Measurements from ENCODE around the gene SLX4IP.
"Not testable (repeated sequence)": the region's sequence is repeated elsewhere in the genome, so short reads cannot be mapped to it uniquely, and the experiment has no call there.

SLX4IP gene

DNA sequence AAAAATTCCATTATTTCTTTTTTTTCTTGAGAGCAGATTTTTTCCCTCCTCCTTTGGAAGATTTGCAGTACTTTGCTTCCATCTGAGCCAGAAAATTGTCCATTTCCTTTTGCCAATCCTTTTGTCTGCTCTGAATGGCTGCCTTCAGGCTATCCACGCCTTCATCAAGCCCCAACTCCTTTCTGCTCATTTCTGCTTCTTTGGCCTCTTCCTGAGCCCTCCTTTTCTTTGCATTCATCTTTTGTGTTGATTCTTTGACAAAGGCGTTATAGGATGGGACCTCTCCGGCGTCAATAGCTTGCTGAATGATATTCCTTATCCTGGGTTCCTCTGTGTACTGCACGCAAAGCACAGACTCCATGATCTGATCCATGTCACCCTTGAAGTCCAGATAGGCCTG, 178.3 kb downstream of the SLX4IP start:
- DNase-seq, result not testable (repeated sequence)

DNA sequence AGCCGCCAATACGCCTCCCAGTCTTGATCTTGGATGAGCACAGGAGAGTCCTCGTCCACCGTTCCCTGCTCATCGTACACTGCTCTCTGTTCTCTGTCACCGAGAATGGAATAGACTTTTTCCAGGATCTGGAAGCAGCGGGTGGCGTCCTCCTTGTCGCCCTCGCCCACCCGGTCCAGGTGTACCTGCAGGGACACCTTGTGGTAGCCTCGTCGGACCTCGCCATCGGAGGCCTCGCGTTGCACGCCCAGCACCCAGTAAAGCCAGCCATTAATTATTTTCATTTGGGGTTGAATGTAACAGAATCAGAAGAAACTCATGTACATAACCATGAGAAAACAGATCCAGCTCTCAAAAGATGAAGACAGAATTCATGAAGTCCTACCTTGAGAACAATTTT, 178.8 kb downstream of the SLX4IP start:
- no peak for DNase-seq

DNA sequence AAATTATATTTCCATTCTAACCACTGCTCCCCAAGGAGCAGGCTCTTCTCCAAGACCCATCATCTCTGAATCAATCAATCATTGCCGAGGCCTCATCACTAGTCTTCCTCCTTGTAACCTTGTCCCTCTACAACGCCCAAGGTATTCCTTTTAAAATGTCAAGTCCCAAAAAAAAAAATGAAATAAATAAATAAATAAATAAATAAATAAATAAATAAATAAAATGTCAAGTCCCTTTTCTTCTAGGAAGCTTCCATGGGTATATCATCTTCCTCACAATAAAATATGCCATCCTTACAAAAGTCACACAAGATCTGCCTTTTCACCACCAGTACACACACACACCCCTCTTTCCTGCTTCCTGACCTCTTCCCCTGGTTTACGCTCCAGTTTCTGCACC, 181.1 kb downstream of the SLX4IP start:
- DNase-seq, result no peak

DNA sequence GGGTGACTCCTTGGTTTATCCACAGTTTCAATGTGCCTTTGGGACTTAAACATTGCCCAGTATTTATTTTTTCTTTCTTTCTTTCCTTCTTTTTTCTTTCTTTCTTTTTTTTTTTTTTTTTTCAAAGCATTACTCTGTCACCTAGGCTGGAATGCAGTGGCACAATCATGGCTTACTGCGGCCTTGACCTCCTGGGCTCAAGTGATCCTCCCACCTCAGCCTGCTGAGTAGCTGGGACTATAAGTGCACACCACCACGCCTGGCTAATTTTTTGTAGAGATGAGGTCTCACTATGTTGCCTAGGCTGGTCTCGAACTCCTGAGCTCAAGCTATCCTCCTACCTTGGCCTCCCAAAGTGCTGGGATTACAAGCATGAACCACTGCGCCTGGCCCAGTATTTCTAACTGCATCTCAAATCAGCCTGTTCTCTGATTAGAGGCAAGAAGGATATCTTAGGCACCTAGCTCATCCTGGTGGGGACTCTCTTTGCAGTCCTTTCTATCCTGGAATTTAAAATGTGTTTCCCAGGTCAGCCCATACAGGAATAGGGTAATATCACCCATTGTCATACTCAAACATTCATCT, 182.5 kb downstream of the SLX4IP start:
- not testable (repeated sequence) for DNase-seq

DNA sequence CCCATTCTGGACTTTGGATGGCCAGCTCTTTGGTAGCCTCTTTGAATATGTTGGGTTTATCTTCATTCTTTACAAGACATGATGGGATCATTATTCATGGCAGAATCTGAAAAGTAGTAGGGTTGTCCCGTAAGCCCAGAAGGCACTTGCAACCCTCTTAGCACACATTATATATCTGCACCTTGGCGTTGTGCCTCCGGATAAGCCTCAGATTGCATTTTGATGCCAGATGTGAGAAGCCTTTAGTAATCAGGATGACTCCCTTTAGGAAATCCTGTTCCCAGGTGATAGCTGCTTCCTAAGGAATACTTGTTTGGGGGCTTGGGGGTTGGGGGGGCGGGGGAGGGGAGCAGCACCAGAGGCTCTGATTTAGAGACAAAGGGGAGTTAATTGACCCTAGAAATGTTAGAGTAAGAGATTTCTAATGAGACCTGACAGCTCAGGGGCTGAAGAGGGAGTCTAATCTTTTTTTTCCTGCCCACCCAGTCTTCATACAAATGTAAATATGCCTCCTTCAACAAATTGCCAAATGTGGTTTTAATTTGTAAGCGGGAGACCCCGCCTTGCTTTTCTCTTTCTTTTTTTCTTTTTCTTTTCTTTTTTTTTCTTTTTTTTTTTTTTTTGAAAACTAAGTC, 183.6 kb downstream of the SLX4IP start:
- no peak for DNase-seq

DNA sequence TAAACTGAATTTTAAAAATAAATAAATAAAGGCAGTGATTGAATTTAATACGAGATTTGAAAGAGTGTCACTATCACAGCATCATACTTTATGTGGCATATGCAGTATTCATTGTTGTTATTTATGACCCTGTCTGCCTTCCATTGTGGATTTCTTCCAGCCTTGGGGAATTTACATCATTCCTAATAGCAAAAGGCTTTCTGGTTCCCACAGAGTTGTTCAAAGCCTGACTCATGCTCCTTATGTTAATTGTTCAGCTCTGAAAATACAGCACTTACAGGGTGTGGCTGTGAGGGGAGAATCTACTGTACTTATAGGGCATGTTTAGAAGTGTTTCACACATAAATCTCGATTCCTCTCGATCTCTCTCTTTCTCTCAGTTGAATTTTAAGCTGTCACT, 184.3 kb downstream of the SLX4IP start:
- peak; percentile 34 for DNase-seq

DNA sequence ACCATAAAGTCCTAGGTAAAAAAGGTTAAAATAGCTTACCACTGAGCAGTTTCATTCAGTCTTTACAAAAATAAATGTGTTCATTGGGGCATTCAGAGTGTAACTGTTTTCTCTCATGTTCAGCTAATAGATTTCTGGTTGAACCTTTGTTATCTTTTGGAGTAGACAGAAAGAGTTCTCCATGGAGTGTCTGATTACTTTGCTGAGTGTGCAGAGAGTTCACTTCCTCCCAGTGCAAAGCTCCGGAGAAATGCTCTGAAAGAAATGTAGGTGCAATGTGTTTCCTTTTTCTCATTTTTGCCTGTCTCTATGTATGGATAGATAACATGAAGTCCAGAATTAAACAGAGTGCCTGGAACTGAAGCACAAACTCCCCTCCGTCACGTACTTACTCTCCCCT, 186.0 kb downstream of the SLX4IP start:
- DNase-seq, result no peak

DNA sequence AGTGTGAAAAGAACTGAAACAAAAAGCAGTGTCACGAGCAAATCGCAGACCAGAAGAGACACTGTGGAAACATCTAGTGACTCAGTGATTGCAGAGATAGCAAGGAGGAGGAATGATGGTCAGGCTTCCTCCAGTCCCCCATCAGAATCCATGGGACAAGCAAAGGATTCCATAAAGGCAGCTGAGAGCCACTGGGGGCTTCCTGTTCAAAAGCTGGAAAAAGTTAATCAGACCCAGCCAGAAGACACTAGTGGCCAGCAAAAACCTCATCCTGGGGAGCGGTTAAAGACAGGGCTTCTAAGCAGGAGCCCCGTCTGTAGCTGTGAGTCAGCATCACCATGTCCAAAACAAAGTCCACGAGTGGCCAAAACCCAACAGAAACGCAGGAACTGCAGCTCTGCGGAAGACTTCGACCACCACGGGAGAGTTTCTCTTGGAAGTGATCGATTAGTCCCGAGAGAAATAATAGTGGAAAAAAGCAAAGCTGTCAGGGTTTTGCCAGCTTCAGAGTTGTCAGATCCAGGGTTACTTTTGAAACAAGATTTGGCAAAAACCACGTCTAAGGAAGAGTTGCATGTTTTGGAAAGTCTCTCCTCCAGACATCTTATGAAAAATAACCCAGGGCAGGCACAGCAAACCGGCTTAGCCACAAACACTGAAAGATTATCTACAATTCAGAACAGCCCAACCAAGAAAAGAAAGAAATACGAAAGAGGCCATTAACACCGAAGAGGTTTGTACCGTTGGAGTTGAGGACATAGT, 187.7 kb downstream of the SLX4IP start:
- no peak for DNase-seq

DNA sequence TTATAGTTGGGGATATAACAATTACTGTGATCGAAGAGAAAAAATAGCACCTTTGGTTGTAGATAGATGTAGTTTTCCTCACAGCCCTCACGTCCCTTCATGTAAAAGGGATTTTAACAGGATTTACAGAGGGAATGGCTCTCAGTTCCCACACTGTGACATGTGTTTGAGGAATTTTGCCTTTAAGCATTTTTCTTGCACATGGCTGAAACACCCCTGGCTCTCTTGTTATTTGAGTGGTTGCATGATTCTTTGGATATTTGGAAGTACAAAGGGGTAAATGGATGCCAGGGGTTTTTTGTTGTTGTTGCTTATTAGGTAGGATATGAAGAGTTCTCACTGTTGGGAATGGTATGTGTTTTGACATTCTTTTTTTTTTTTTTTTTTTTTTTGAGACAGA, 190.5 kb downstream of the SLX4IP start:
- no peak for DNase-seq

DNA sequence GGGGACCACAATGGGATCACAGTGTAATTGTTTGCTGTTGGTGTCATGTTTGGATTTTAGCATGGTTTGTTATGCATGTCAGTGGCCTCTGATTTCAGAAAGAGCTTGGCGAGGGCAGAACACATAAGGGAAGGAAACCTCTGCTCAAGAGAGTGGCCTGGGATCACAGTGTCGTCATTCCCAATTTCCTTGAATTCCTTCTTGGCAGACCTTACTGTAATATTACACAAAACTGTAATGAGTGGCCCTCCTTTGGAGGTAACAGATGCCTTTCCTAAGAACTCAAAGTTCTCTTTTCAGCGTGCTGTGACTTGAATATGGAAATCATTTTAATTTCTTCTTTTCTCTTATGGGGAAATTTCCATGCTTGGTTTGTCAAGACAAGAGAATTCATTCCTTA, 191.8 kb downstream of the SLX4IP start:
- no peak for DNase-seq

DNA sequence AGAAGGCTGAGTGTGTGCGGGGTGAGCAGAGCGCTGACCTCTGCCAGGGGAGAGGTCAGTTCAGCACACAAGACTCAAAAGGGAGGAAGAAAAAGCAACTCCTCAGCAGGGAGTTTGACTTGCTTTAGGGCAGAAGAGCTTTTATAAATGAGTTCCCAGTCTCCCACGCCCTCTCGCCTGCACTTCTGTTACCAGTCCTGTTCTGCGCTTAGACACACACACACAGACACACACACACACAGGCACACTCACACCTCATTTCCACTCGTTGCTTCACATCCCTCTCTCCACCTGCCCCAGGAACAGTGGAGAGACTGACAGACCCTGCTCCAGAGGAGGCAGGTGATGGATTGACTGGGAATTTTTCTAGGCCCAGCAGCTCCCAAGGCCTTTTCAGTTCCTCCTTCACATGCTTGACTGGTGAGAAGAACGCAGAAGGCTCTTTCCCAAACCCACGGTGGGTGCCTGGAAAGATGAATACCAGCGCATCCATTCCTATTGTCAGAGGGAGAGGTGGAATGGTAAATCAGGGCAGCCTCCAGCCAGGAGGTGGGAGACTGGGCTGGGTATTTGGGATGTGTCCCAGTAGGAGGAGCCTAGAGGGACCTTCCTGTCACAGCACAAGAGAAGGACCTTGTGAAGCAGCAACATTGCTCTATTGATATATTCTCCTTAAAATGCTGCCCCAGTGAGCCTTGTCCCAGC, 195.0 kb downstream of the SLX4IP start:
- no peak for DNase-seq

DNA sequence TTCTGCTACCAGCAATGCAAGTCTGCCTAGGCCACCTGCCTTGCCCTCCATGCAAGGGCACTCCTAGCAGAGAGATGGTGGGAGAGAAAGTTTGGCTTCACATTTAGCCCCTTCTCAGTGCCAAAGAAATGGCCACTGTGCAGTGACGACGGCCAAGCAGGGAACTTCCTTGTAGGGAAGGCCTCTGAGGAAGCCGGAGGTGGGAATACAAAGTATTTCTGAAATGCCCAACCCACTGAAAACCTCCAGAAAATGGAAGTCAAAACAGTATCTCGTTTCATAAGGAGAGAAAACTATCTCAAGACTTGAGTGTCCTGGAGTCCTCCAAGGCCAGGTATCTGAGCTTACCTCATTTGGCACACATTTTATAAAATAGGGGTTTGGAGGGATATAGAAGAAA, 196.0 kb downstream of the SLX4IP start:
- no peak for DNase-seq

DNA sequence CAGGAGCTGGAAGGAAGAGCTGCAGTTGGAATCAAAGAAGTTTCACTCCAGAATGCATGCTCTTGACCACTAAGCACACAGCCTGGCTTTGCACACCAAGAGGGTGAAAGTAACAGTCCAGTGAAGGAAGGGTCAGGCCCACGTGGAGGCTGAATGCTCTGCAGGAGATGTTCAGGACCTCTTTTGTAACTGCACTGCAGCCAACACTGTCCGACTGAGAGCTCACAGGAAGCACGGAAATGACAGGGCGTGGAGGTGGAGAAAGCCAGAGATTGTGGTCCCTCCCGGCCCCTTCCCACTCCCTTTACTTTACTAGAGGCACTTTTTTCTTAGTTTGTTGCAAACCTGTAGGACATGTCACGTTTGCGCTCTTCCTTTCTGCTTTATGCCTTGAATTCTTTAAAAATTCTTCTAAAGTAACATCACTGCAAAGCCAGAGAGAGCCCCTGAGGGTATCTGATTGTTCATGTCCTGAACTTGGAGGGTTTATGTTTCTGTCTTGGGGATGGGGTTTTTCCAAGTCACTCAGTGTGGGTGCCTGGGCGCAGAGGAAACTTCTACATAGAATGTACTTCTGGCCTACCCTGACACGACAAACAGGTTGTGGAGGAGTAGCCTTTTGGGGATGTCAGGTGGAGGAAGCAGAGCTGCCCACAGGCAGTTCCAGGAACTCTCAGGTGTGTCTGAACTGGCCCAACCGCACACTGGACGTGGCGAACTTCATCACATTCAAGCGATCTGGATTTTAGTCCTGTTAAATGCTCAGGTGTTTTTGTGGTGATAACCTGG, 197.8 kb downstream of the SLX4IP start:
- DNase-seq, result no peak

DNA sequence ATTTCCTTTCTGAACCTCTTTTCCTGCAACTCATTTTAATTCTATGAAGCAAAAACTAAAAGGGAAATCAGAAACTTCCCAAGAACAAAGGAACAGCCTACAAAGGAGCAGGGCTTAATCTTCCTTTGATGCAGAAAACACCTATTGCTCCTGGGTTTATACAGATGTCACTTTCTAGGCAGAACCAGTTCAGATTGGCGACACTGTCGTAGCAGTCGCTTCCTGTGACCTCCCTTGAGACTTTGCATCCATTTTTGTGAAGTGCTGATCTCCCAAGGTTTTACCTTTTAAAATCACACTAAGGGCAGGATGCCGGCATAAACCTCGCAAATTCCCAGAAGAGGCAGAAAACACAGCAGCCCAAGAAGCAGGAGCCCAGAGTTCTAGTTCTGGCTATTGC, 198.6 kb downstream of the SLX4IP start:
- no peak for DNase-seq

DNA sequence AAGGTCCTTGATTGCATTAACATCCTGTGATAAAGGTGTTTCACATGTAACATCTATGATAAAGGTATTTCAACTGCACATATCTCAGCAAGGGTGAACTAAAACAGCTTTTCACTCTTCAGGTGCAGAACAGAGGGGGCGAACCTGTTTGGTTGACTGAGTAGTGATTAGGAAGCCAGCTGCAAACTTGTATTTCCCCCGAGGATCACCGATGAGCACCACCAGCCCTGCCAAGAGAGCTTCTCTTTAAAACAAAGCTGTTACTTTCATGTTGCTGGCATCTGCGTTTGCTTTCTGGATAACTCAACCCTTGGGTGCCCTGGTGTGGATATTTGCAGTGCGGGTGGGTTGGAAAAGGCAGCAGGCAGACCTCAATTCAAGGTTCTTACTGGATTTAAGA, 199.1 kb downstream of the SLX4IP start:
- no peak for DNase-seq

DNA sequence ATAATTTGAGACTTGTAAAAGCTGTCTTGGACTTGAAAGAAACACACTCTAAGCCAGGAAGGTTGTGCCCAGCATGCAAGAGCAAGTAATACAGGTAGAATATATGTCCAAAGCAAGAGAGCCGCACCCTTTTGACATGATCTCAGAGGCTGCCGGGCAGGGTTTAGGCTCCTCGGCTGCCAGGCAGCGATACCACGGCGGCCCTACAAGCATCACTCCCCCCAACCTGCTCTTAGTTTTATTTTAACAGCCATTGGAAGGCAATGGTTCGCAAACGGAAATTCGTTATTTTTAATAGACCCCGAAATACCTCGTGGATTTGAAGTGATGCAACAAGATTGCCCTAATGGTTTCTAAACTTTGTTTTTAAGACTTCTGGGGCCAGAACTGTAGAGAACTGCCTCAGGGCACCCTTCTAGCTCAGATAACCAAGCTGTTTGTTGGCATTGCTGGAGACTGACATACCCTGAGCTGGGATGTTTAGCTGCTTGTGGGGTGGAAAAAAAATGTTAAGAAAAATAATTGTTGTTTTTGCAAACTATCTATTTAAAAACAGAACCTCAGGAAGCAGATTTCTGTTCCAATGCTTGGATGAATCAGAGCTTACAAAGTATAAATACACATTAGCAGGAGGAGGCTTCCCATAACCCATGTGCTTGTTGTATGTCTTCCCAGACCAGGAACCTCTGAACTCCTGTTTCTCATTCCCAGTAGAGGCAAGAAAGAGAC, 199.7 kb downstream of the SLX4IP start:
- no peak for DNase-seq

DNA sequence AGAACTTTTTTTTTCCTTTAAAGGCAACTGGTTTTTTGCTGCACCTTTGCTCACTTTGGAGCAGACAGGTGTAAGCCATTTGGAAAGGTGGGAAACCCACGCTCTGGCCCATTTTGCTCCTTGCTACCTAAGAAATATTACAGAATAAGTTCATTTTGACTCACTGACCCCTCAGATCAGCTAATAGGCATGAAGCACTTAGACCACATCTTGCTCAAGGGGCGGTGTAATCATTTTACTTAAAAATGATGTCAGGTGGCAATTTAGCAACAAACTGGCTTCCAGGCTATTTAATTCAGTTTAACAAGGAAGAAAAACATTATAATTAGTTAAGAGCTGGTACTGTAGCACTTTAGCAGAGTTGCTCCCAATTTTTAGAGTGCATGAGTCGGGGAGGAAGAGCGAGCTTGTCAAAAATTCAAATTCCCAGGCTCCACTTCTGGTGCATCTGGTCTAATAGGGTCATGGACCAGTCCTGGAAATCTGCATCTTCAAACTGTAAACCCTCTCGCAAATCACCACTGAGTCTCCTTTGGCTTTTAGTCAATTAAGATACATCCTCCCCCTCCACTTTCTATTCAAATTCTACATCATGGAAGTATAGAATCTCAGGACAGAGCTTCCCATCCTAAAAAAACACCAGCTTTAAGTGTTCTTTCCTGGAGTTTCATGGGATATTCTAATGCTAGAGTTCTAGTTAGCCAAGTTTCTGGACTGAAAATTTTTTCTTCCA, 200.5 kb downstream of the SLX4IP start:
- DNase-seq, result no peak

DNA sequence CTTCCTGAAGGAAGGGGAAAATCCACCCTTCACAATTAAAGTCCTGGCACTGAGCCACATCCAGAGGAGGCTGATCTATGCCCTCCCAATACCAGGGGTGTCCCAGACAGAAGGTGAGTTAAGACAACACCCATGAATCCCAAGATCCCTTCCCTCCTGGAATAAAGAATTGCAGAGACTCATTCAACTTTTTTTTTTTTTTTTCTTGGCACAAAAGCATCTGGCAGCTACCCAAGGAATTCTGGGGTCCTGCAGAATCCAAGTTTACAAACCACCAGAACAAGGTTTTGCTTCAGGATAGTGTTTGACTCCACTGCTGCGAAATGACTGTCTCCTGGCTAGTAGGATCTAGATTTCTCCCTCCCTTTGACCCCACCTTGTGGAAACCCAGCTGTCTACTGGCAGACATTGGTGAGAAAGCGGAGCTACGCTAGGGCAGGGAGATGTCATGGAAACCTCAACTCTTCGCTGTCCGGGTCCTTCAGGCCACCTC, 201.3 kb downstream of the SLX4IP start:
- DNase-seq, result no peak

DNA sequence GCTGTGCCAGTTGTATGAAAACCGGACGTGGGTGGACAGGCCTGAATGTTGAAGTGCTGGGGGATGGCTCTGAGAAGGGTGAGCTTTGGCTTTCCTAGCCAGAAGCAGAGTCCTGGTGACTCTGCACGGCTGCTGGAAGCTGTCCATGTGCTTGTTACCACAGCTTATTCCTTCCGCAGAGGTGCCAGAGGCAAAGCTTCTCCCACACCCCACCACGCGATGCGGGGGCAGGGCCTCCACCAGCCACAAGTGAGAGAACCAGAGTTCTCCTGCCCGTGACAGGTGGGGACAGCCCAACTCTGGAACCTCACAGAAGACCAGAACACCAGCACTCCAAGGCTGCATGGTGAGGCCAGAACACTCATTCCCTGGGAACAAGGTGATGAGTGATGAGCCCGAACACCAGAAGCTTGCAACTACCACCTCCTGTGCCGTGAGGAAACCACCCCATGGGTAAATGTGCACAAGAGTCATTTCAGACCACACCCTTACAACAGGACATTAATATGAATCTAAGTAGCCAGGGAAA, 202.0 kb downstream of the SLX4IP start:
- DNase-seq, result no peak

DNA sequence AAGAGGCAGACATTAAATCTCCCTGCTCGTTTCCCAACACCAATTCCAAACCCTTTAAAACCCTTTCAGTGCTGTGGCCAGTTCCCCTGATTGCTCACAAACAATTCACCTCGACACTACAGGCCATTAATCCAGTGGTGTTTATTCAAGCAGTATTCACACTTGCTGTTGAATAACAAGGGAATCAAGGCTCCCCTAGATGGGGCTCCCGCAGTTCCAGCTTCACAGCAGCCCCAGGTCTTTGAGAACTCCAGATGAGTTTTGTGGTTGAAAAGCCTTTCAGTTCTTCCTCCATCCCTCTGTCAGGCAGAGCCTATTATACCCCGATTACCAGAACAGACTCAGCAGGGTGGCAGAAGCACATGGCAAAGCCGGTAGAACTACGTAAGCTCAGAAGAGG, 202.5 kb downstream of the SLX4IP start:
- DNase-seq, result no peak

DNA sequence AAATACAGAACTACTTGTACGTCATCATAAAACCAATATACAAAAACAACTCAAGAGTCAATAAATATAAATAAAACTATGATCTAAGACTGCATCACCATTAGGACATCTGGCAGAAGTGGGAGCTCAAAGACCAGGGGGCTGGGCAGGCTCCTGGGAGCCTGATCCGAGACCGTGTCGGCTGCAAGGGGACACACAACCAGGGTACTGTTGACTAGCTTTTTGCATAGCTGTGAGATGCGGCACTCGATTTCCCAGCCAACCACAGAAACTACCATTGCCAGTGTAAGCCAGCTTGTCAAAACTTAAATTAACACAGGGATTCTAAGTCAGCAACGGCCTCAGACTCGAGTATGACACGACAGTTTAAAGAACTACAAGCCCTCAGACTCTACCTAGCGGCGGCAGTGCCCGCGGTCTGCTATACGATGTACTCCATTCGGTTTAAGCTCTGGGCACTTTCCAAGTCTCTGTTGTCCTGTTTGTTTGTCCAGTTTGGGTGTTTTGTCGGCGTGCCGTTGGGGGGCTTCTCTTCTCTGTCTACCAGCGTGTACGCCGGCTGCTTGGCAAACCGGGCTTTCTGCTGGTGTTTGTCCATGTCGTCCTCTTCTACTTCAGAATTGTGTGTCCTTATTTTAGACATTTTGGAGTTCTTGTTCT, 204.1 kb downstream of the SLX4IP start:
- no peak for DNase-seq
